HG02798 (cell line): ENCODE measurements around the gene EPOP.
"Not testable (repeated sequence)": the region's sequence is repeated elsewhere in the genome, so short reads cannot be mapped to it uniquely, and the experiment has no call there.

ENCODE experiments used
- ATAC-seq: cut with Tn5 transposase; IDR thresholded peaks from one replicate; pipeline ENCODE4 v1.9.1; 2021; ENCODE audit warnings: mild to moderate bottlenecking; ENCODE audit not compliant: unreplicated experiment, poor library complexity

EPOP gene

GRCh38 chr17:38654411-38655398 is 20.1 kb downstream of the EPOP start:
- ATAC-seq: peak; percentile 50

- ATAC-seq: no peak
Observed at GRCh38 chr17:38653679-38654078, 21.1 kb downstream of the EPOP start.

GRCh38 chr17:38653230-38653629 is 21.5 kb downstream of the EPOP start:
- ATAC-seq: no peak

GRCh38 chr17:38650653-38651173 is 24.0 kb downstream of the EPOP start:
- not testable (repeated sequence) for ATAC-seq

- ATAC-seq: no peak
Observed at GRCh38 chr17:38637951-38638350, 36.8 kb downstream of the EPOP start.

- no peak for ATAC-seq
Observed at GRCh38 chr17:38636054-38636453, 38.7 kb downstream of the EPOP start.

GRCh38 chr17:38632334-38632733 is 42.4 kb downstream of the EPOP start:
- ATAC-seq: no peak

GRCh38 chr17:38628441-38628840 is 46.3 kb downstream of the EPOP start:
- no peak for ATAC-seq

- ATAC-seq: no peak
Observed at GRCh38 chr17:38627957-38628356, 46.8 kb downstream of the EPOP start.

GRCh38 chr17:38626606-38627226 is 48.0 kb downstream of the EPOP start:
- not testable (repeated sequence) for ATAC-seq

- no peak for ATAC-seq
Observed at GRCh38 chr17:38625482-38625881, 49.3 kb downstream of the EPOP start.

GRCh38 chr17:38624782-38625355 is 49.9 kb downstream of the EPOP start:
- ATAC-seq: peak; percentile 50
